DOHH2 (cell line): ENCODE results near the gene CSTA.
"Not testable (repeated sequence)": the region's sequence is repeated elsewhere in the genome, so short reads cannot be mapped to it uniquely, and the experiment has no call there.

Experiments
- H3F3A ChIP-seq: fragments of 200-600 bp; sonication (generic), shearing (Covaris generic); 2 replicates; pipeline ENCODE4 v1.6.0; 2016; ENCODE audit warnings: antibody characterized with exemption, mild to moderate bottlenecking; ENCODE audit not compliant: control insufficient read depth, insufficient read depth
- H3K27ac ChIP-seq: fragments of 200-600 bp; sonication (generic); 2 replicates; pipeline ENCODE4 v1.5.1; 2014; ENCODE audit warnings: low read depth, mild to moderate bottlenecking, low read length, moderate library complexity
- H3K27me3 ChIP-seq: fragments of 200-600 bp; sonication (generic); 2 replicates; pipeline ENCODE4 v1.6.1; 2014; ENCODE audit warnings: mild to moderate bottlenecking, low read length, mixed read lengths; ENCODE audit not compliant: control insufficient read depth
- H3K36me3 ChIP-seq: fragments of 200-600 bp; sonication (generic); 2 replicates; pipeline ENCODE4 v1.6.1; 2014; ENCODE audit warnings: mild to moderate bottlenecking, low read length, moderate library complexity, mixed read lengths; ENCODE audit not compliant: control insufficient read depth
- H3K4me1 ChIP-seq: fragments of 200-600 bp; sonication (generic); 2 replicates; pipeline ENCODE4 v1.6.1; 2014; ENCODE audit warnings: mild to moderate bottlenecking, low read length, mixed read lengths; ENCODE audit not compliant: control insufficient read depth
- H3K4me2 ChIP-seq: fragments of 200-600 bp; sonication (generic); 2 replicates; pipeline ENCODE4 v1.6.0; 2014; ENCODE audit warnings: mild to moderate bottlenecking, low read length, moderate library complexity
- H3K4me3 ChIP-seq: fragments of 200-600 bp; sonication (generic); 2 replicates; pipeline ENCODE4 v1.5.1; 2014; ENCODE audit warnings: mild to moderate bottlenecking, low read length, mixed read lengths
- H3K79me2 ChIP-seq: fragments of 200-600 bp; sonication (generic); 2 replicates; pipeline ENCODE4 v1.6.1; 2014; ENCODE audit warnings: mild to moderate bottlenecking, low read length, mixed read lengths; ENCODE audit not compliant: control insufficient read depth
- H3K9me2 ChIP-seq: fragments of 200-600 bp; sonication (generic); replicated peaks from 2 replicates; pipeline ENCODE4 v1.6.1; 2014; ENCODE audit warnings: mild to moderate bottlenecking, low read length, mixed read lengths; ENCODE audit not compliant: control insufficient read depth
- H3K9me3 ChIP-seq: fragments of 200-600 bp; sonication (generic); 2 replicates; pipeline ENCODE4 v1.6.1; 2014; ENCODE audit warnings: antibody characterized with exemption, low read length, mixed read lengths; ENCODE audit not compliant: control insufficient read depth, insufficient read depth
- H4K20me1 ChIP-seq: fragments of 200-600 bp; sonication (generic); 2 replicates; pipeline ENCODE4 v1.6.0; 2014; ENCODE audit warnings: low read depth, mild to moderate bottlenecking, antibody characterized with exemption, low read length, moderate library complexity; ENCODE audit not compliant: control insufficient read depth, insufficient read depth
- CTCF ChIP-seq: fragments of 200-600 bp; sonication (generic); IDR thresholded peaks from one replicate; pipeline ENCODE4 v1.5.1; 2014; ENCODE audit warnings: antibody characterized with exemption, mild to moderate bottlenecking, low read depth, low read length; ENCODE audit not compliant: poor library complexity, severe bottlenecking
- EZH2phosphoT487 ChIP-seq: fragments of 200-600 bp; sonication (generic); IDR thresholded peaks from 2 replicates; pipeline ENCODE4 v1.6.1; 2017; ENCODE audit warnings: borderline replicate concordance, mild to moderate bottlenecking, antibody characterized with exemption, low read length, moderate library complexity, mixed read lengths

The CSTA gene

GRCh38 chr3:122358703-122359032 lies 33.6 kb downstream of the CSTA start:
- peaks cover 39% of the 10 kb centered on the region for H3K36me3 ChIP-seq
- no peaks in the 10 kb centered on the region for H3K27me3 ChIP-seq
- no peak overlapping the region for H3K4me2 ChIP-seq
- H3K27ac ChIP-seq = no peak overlapping the region
- H3K4me3 ChIP-seq = no peak overlapping the region
- no peaks in the 10 kb centered on the region for H3K4me1 ChIP-seq
- H3F3A ChIP-seq = peaks cover 2% of the 10 kb centered on the region; the same call in 1 of the 2 replicates
- no peaks in the 10 kb centered on the region for H3K9me2 ChIP-seq
- no peaks in the 10 kb centered on the region for H4K20me1 ChIP-seq
- H3K9me3 ChIP-seq = no peaks in the 10 kb centered on the region
- TF ChIP-seq EZH2phosphoT487 (no peak), CTCF (no peak)
- no peaks in the 10 kb centered on the region for H3K79me2 ChIP-seq

DNA sequence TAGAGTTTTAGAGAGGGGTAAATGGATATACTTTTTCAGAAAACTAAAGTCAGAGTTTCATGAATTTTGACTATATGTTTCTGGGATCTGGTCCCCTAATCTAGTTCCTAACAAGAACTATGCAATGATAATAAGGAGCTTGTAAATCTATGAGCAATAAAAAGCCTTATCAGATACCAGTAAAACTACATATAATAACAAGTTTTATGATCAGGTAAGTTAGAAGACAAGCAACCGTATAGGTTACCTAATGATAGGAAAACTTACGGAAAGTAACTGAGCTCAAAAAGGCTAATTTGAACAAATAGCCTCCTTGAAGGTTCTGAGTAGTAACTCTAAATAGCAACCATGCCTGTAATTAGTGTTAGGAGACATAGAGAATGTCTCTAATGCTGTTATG lies 37.0 kb downstream of the CSTA start:
- Histone ChIP-seq H3K9me2 (no peaks in the 10 kb centered on the region), H3K4me1 (no peaks in the 10 kb centered on the region), H3K79me2 (no peaks in the 10 kb centered on the region), H3K4me2 (no peak overlapping the region), H3K27me3 (no peaks in the 10 kb centered on the region), H3K4me3 (no peak overlapping the region), H3K9me3 (no peaks in the 10 kb centered on the region), H3K27ac (no peak overlapping the region), H4K20me1 (no peaks in the 10 kb centered on the region), H3K36me3 (peaks cover 68% of the 10 kb centered on the region), H3F3A (peaks cover 2% of the 10 kb centered on the region; the same call in 1 of the 2 replicates)
- TF ChIP-seq EZH2phosphoT487 (no peak), CTCF (no peak)

GRCh38 chr3:122364490-122364889 lies 39.4 kb downstream of the CSTA start:
- H3K27me3 ChIP-seq = no peaks in the 10 kb centered on the region
- no peak overlapping the region for H3K27ac ChIP-seq
- no peak overlapping the region for H3K4me3 ChIP-seq
- no peak for TF ChIP-seq CTCF
- TF ChIP-seq EZH2phosphoT487 = no peak
- H3K79me2 ChIP-seq = no peaks in the 10 kb centered on the region
- no peak overlapping the region for H3K4me2 ChIP-seq
- no peaks in the 10 kb centered on the region for H3F3A ChIP-seq
- no peaks in the 10 kb centered on the region for H3K4me1 ChIP-seq
- H3K9me2 ChIP-seq = no peaks in the 10 kb centered on the region
- H4K20me1 ChIP-seq = no peaks in the 10 kb centered on the region
- H3K36me3 ChIP-seq = peaks cover 82% of the 10 kb centered on the region
- no peaks in the 10 kb centered on the region for H3K9me3 ChIP-seq

GRCh38 chr3:122365073-122365472 lies 40.0 kb downstream of the CSTA start:
- H3K27me3 ChIP-seq = no peaks in the 10 kb centered on the region
- no peaks in the 10 kb centered on the region for H3K9me3 ChIP-seq
- no peak overlapping the region for H3K4me2 ChIP-seq
- no peaks in the 10 kb centered on the region for H3K79me2 ChIP-seq
- H3K36me3 ChIP-seq = peaks cover 84% of the 10 kb centered on the region
- no peak overlapping the region for H3K4me3 ChIP-seq
- H3F3A ChIP-seq = no peaks in the 10 kb centered on the region
- TF ChIP-seq CTCF (no peak), EZH2phosphoT487 (no peak)
- no peaks in the 10 kb centered on the region for H4K20me1 ChIP-seq
- H3K4me1 ChIP-seq = no peaks in the 10 kb centered on the region
- no peaks in the 10 kb centered on the region for H3K9me2 ChIP-seq
- H3K27ac ChIP-seq = no peak overlapping the region

- H3K4me1 ChIP-seq, H3K79me2 ChIP-seq, H3K27ac ChIP-seq, H3K4me3 ChIP-seq, H3F3A ChIP-seq, H4K20me1 ChIP-seq, H3K4me2 ChIP-seq, H3K9me2 ChIP-seq, H3K9me3 ChIP-seq, H3K27me3 ChIP-seq: not testable (repeated sequence)
- peaks cover 91% of the 10 kb centered on the region for H3K36me3 ChIP-seq
These were observed 40.7 kb downstream of the CSTA start for GRCh38 chr3:122365582-122366378.
